ENCODE data around the gene KCNH2. TPM values are rescaled to one million over a fixed set of nuclear protein-coding genes. Genes with fewer than 3 reads are reported as not detected.
A peak's percentile ranks its signal among the peaks of the same experiment; 100 is the strongest.
"Not testable (repeated sequence)": the region's sequence is repeated elsewhere in the genome, so short reads cannot be mapped to it uniquely, and the experiment has no call there.

The KCNH2 gene
- total RNA-seq, 2 experiments from 2014 or later, result not detected

DNA sequence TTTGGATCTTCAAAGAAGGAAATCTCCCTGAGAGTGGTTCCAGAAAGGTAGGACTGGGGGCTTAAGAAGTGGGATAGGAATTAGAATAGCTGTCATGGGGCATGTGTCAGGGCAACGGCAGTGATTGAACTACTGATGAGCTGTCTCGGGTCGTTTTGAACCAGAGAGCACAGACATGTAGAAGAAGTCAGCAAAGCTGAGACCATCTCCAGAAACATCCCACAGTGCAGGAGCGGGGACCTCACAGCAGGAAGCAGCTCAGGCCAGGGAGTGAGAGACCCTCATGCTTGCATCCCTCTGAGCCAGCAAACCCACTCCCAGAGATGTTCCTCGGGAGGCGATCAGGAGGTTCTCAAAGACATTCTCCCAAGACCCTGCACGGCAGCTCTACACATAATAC, 65.7 kb downstream of the KCNH2 start:
- ChIA-PET POLR2A (no interaction called here), CTCF (interaction anchor here (1.2 to 4.0 kb wide), 4 partner anchors 9 to 106 kb away, joined by 4 to 20 read pairs (median 6); no protein-coding TSS in a partner anchor)
- Mint-ChIP-seq H3K27me3 (ENCODE audit: low read depth) (peaks cover 48% of the 10 kb centered on the region), H3K9me3 (ENCODE audit: insufficient read depth) (no peaks in the 10 kb centered on the region), H3K36me3 (ENCODE audit: low read depth) (peaks cover 2% of the 10 kb centered on the region), H3K27ac (no peak overlapping the region), H3K4me3 (no peak overlapping the region), H3K4me1 (ENCODE audit: low read depth) (peaks cover 12% of the 10 kb centered on the region)
- ATAC-seq (no peak), DNase-seq (no peak)

GRCh38 chr7:150911590-150912267, 66.4 kb downstream of the KCNH2 start:
- no peak overlapping the region for H3K27ac Mint-ChIP-seq
- no peaks in the 10 kb centered on the region for H3K9me3 Mint-ChIP-seq (ENCODE audit: insufficient read depth)
- H3K27me3 Mint-ChIP-seq (ENCODE audit: low read depth), result peaks cover 47% of the 10 kb centered on the region
- ChIA-PET POLR2A (interaction anchor here (0.7 kb wide), 1 partner anchor 9 kb away, joined by 3 read pairs; no protein-coding TSS in a partner anchor), CTCF (interaction anchor here (1.2 to 4.0 kb wide), 5 partner anchors 10 to 107 kb away, joined by 4 to 20 read pairs (median 5); no protein-coding TSS in a partner anchor)
- peaks cover 12% of the 10 kb centered on the region for H3K4me1 Mint-ChIP-seq (ENCODE audit: low read depth)
- H3K4me3 Mint-ChIP-seq, result no peak overlapping the region
- peaks cover 2% of the 10 kb centered on the region for H3K36me3 Mint-ChIP-seq (ENCODE audit: low read depth)
- ATAC-seq, result no peak
- DNase-seq, result no peak

- ATAC-seq (peak; percentile 27), DNase-seq (no peak)
- Mint-ChIP-seq H3K27me3 (ENCODE audit: low read depth) (peaks cover 49% of the 10 kb centered on the region), H3K4me3 (no peak overlapping the region), H3K36me3 (ENCODE audit: low read depth) (peaks cover 2% of the 10 kb centered on the region), H3K4me1 (ENCODE audit: low read depth) (peaks cover 12% of the 10 kb centered on the region), H3K9me3 (ENCODE audit: insufficient read depth) (no peaks in the 10 kb centered on the region), H3K27ac (no peak overlapping the region)
- ChIA-PET POLR2A (interaction anchor here (0.7 kb wide), 1 partner anchor 10 kb away, joined by 3 read pairs; no protein-coding TSS in a partner anchor), CTCF (interaction anchor here (1.4 to 4.0 kb wide), 3 partner anchors 10 to 34 kb away, joined by 4 to 20 read pairs (median 7); no protein-coding TSS in a partner anchor)
Observed at GRCh38 chr7:150910996-150911422, 67.1 kb downstream of the KCNH2 start.

- H3K9me3 Mint-ChIP-seq (ENCODE audit: insufficient read depth); POLR2A ChIA-PET; H3K4me3 Mint-ChIP-seq; H3K36me3 Mint-ChIP-seq (ENCODE audit: low read depth); DNase-seq: not testable (repeated sequence)
- H3K27me3 Mint-ChIP-seq (ENCODE audit: low read depth), result peaks cover 49% of the 10 kb centered on the region
- ATAC-seq, result peak; percentile 14
- CTCF ChIA-PET, result interaction anchor here (1.4 to 4.0 kb wide), 3 partner anchors 11 to 34 kb away, joined by 4 to 20 read pairs (median 7); no protein-coding TSS in a partner anchor
- H3K4me1 Mint-ChIP-seq (ENCODE audit: low read depth), result peaks cover 12% of the 10 kb centered on the region
- H3K27ac Mint-ChIP-seq, result peak overlapping the region; percentile 45
Observed at GRCh38 chr7:150910305-150910995, 67.7 kb downstream of the KCNH2 start.

GRCh38 chr7:150909200-150909995, 68.7 kb downstream of the KCNH2 start:
- DNase-seq, result peak; percentile 77
- Mint-ChIP-seq H3K4me1 (ENCODE audit: low read depth) (peaks cover 12% of the 10 kb centered on the region), H3K36me3 (ENCODE audit: low read depth) (peaks cover 2% of the 10 kb centered on the region), H3K9me3 (ENCODE audit: insufficient read depth) (no peaks in the 10 kb centered on the region), H3K27me3 (ENCODE audit: low read depth) (peaks cover 51% of the 10 kb centered on the region), H3K4me3 (peak overlapping the region; percentile 44), H3K27ac (peak overlapping the region; percentile 71)
- ChIA-PET CTCF (interaction anchor here (1.0 to 2.6 kb wide), 8 partner anchors 11 to 201 kb away, joined by 3 to 25 read pairs (median 4); no protein-coding TSS in a partner anchor), POLR2A (interaction anchor here (0.5 kb wide), 1 partner anchor 324 kb away, joined by 3 read pairs; no protein-coding TSS in a partner anchor)
- ATAC-seq, result peak; percentile 83

DNA sequence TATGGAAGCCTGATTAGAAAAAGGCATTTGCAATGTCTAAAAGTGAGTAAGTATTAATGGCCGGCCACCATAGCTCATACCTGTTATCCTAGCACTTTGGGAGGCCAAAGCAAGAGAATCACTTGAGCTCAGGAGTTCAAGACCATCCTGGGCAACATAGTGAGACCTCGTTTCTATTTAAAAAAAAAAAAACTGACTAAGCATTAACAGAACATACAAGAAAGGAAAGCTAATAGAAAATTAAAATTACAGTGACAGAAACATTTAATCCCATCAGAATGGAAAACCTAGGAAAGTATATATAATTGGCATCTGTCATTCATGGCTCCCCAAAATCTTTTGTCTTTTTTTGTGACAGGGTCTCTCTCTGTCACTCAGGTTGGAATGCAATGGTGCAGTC, 69.9 kb downstream of the KCNH2 start:
- no peak for ATAC-seq
- H3K9me3 Mint-ChIP-seq (ENCODE audit: insufficient read depth), result no peaks in the 10 kb centered on the region
- H3K36me3 Mint-ChIP-seq (ENCODE audit: low read depth), result peaks cover 2% of the 10 kb centered on the region
- peaks cover 12% of the 10 kb centered on the region for H3K4me1 Mint-ChIP-seq (ENCODE audit: low read depth)
- peaks cover 55% of the 10 kb centered on the region for H3K27me3 Mint-ChIP-seq (ENCODE audit: low read depth)
- no peak for DNase-seq
- POLR2A ChIA-PET, result interaction anchor here (0.6 kb wide), 1 partner anchor 17 kb away, joined by 7 read pairs; no protein-coding TSS in a partner anchor
- CTCF ChIA-PET, result interaction anchor here (1.0 to 2.6 kb wide), 4 partner anchors 10 to 81 kb away, joined by 3 to 25 read pairs (median 5); no protein-coding TSS in a partner anchor
- no peak overlapping the region for H3K4me3 Mint-ChIP-seq
- H3K27ac Mint-ChIP-seq, result no peak overlapping the region

GRCh38 chr7:150904011-150904909, 73.9 kb downstream of the KCNH2 start:
- Mint-ChIP-seq H3K36me3 (ENCODE audit: low read depth) (no peaks in the 10 kb centered on the region), H3K4me3 (no peak overlapping the region), H3K27ac (no peak overlapping the region), H3K4me1 (ENCODE audit: low read depth) (peaks cover 6% of the 10 kb centered on the region), H3K9me3 (ENCODE audit: insufficient read depth) (no peaks in the 10 kb centered on the region), H3K27me3 (ENCODE audit: low read depth) (peaks cover 62% of the 10 kb centered on the region)
- ChIA-PET POLR2A (no interaction called here), CTCF (no interaction called here)
- DNase-seq (no peak), ATAC-seq (no peak)

DNA sequence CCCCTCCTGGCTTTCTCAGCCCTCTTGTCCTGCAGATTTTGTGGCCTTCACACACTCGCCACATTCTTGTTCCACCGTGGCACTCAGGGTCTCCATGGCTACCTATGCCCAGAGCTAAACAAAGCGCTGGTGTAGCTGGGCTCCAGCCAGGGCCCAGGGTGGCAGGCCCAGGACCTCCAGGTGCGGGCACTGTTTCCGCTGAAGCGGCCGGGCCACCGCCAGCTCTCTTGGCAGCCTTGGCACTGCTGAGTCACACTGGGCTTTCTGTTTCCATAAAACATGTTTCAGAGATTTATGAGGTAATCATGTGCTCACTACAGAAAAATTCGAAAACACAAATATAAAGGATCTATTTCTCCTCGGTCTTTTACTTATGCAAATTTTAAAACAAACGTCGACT, 74.5 kb downstream of the KCNH2 start:
- ATAC-seq (no peak), DNase-seq (no peak)
- no peaks in the 10 kb centered on the region for H3K36me3 Mint-ChIP-seq (ENCODE audit: low read depth)
- H3K4me1 Mint-ChIP-seq (ENCODE audit: low read depth), result peaks cover under 1% of the 10 kb centered on the region
- H3K9me3 Mint-ChIP-seq (ENCODE audit: insufficient read depth), result no peaks in the 10 kb centered on the region
- ChIA-PET POLR2A (no interaction called here), CTCF (no interaction called here)
- no peak overlapping the region for H3K27ac Mint-ChIP-seq
- H3K27me3 Mint-ChIP-seq (ENCODE audit: low read depth), result peaks cover 65% of the 10 kb centered on the region
- no peak overlapping the region for H3K4me3 Mint-ChIP-seq

DNA sequence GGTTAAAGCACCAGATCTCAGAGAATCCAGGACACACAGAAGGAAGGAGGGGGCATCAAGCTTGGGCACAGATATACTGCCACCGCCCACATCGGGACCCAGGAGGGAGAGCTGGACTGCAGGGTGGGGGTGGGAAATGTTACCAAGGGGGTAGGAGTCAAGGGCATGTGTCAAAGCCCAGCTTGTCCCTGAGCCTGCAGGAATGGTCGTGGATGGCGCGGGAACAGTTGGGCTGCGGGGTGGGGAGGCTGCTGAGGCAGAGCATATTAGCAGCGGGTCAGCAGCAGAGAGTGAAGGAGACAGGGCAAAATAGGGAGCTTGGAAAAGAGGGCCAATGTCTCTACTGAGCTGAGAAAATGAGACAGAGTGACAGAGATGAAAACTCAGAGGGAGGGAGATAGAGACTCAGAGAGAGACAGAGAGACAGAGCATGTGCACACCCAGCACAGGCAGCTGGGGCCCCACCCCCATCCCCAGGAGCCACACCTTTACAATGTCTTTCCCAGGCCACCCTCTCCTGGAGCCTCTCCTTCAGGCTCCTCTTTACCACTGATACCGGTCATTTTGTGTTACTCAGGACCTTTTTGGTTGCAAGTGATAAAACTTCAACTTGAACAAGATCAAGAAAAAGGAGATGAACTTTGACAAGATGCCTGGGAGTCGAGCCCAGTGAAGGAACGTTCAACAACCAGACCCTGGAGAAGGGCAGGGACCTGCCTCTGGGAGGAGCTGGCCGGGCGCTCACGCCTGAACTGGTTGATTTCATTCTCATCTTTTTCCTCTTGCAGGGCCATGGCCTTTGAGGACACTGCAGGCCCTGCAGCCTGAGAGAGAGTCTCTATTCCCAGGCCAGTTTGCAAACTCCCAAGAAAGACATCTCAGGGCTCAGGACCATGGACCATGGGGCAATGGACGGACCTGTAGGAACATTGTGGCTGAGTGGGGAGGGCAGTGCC, 75.8 kb downstream of the KCNH2 start:
- ChIA-PET CTCF (interaction anchor here (1.0 to 2.2 kb wide), 4 partner anchors 24 to 115 kb away, joined by 3 to 10 read pairs (median 4); no protein-coding TSS in a partner anchor), POLR2A (no interaction called here)
- H3K9me3 Mint-ChIP-seq (ENCODE audit: insufficient read depth), result no peaks in the 10 kb centered on the region
- H3K36me3 Mint-ChIP-seq (ENCODE audit: low read depth), result no peaks in the 10 kb centered on the region
- ATAC-seq (no peak), DNase-seq (no peak)
- H3K27ac Mint-ChIP-seq, result no peak overlapping the region
- H3K4me1 Mint-ChIP-seq (ENCODE audit: low read depth), result peaks cover 8% of the 10 kb centered on the region
- no peak overlapping the region for H3K4me3 Mint-ChIP-seq
- peaks cover 76% of the 10 kb centered on the region for H3K27me3 Mint-ChIP-seq (ENCODE audit: low read depth)

Measured in activated CD8-positive, alpha-beta T cell treated with anti-CD3 and anti-CD28 coated beads, Interleukin-2, amount 10 ng/mL, durations not matched to agents 7 days and 5 days (primary cell).